GM12878 (cell line): ENCODE measurements around the gene SLFN11.
A peak's percentile ranks its signal among the peaks of the same experiment; 100 is the strongest.

Source experiments
- FOXM1 ChIP-seq: IDR thresholded peaks from 2 replicates; pipeline ENCODE4 v1.6.1; 2012; ENCODE audit warnings: low read depth, mild to moderate bottlenecking, inconsistent platforms, low read length, moderate library complexity
- MXI1 ChIP-seq: fragments of 150-350 bp; IDR thresholded peaks from 2 replicates; pipeline ENCODE4 v1.6.1; 2011; ENCODE audit warnings: low read depth, mild to moderate bottlenecking, inconsistent platforms, low read length, improper control_type of control experiment
- POLR2AphosphoS2 ChIP-seq: IDR thresholded peaks from 2 replicates; pipeline ENCODE4 v1.6.1; 2011; ENCODE audit warnings: low read depth, mild to moderate bottlenecking, low read length, improper control_type of control experiment, moderate library complexity
- POLR2AphosphoS5 ChIP-seq: IDR thresholded peaks from 2 replicates; pipeline ENCODE4 v1.6.1; 2011; ENCODE audit warnings: mild to moderate bottlenecking, low read length, inconsistent platforms
- SREBF2 ChIP-seq: IDR thresholded peaks from 2 replicates; pipeline ENCODE4 v1.6.1; 2012; ENCODE audit warnings: mild to moderate bottlenecking, low read length
- SUZ12 ChIP-seq: fragments of 200-600 bp; sonication (generic); IDR thresholded peaks from one replicate; pipeline ENCODE4 v1.6.1; 2018; ENCODE audit warnings: antibody characterized with exemption, mild to moderate bottlenecking; ENCODE audit not compliant: unreplicated experiment
- USF1 ChIP-seq: IDR thresholded peaks from 2 replicates; pipeline ENCODE4 v1.6.1; 2011; ENCODE audit warnings: borderline replicate concordance, low read depth, mild to moderate bottlenecking, moderate library complexity, mixed read lengths, low read length; ENCODE audit not compliant: insufficient read depth; ENCODE audit errors: extremely low read length
- ZNF24 ChIP-seq: fragments of 450-650 bp; IDR thresholded peaks from 2 replicates; pipeline ENCODE4 v1.6.1; 2017; ENCODE audit warnings: antibody characterized with exemption, mild to moderate bottlenecking
- ZNF622 ChIP-seq: fragments of 450-650 bp; IDR thresholded peaks from 2 replicates; pipeline ENCODE4 v1.6.1; 2017; ENCODE audit warnings: mild to moderate bottlenecking, inconsistent platforms
- TF ChIP-seq, protein P1 (sequence below), 3 experiments: IDR thresholded peaks in 2 of 3; conservative IDR thresholded peaks in 1 of 3; 2 replicates each; pipeline ENCODE4 v1.5.1; 2011; ENCODE audit warnings: low read depth in 3 of 3, low read length in 3 of 3, mild to moderate bottlenecking in 3 of 3, control low read depth in 2 of 3, moderate library complexity in 2 of 3, inconsistent platforms in 1 of 3, mixed read lengths in 1 of 3; ENCODE audit not compliant: control insufficient read depth in 2 of 3, insufficient read depth in 1 of 3; ENCODE audit errors: extremely low read depth in 1 of 3

- no peak for TF ChIP-seq SREBF2
- TF ChIP-seq, protein P1, sequence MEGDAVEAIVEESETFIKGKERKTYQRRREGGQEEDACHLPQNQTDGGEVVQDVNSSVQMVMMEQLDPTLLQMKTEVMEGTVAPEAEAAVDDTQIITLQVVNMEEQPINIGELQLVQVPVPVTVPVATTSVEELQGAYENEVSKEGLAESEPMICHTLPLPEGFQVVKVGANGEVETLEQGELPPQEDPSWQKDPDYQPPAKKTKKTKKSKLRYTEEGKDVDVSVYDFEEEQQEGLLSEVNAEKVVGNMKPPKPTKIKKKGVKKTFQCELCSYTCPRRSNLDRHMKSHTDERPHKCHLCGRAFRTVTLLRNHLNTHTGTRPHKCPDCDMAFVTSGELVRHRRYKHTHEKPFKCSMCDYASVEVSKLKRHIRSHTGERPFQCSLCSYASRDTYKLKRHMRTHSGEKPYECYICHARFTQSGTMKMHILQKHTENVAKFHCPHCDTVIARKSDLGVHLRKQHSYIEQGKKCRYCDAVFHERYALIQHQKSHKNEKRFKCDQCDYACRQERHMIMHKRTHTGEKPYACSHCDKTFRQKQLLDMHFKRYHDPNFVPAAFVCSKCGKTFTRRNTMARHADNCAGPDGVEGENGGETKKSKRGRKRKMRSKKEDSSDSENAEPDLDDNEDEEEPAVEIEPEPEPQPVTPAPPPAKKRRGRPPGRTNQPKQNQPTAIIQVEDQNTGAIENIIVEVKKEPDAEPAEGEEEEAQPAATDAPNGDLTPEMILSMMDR (IDR thresholded peaks at IDR 0.05 in 2 of 3, conservative IDR thresholded peaks at IDR 0.05 in 1 of 3; ENCODE audit: control insufficient read depth in 2 of 3, extremely low read depth in 1 of 3, insufficient read depth in 1 of 3, low read depth in 3 of 3, low read length in 3 of 3): no peak
- TF ChIP-seq FOXM1: no peak
- TF ChIP-seq SUZ12: no peak
- TF ChIP-seq POLR2AphosphoS5: peak; percentile 92
- peak; percentile 86 for TF ChIP-seq POLR2AphosphoS2
- TF ChIP-seq MXI1: peak; percentile 26; the same call in 1 of the 2 replicates
- no peak for TF ChIP-seq USF1
- no peak for TF ChIP-seq ZNF24
- no peak for TF ChIP-seq ZNF622
Measured at GRCh38 chr17:35373534-35373983, at the start of gene SLFN11.
